Suprapubic skin (tissue), 4 donors: ENCODE measurements around the gene CELSR3.

ENCODE experiments used
- EP300 ChIP-seq: sonication (generic); formaldehyde crosslinking; IDR thresholded peaks from one replicate; pipeline ENCODE4 v1.6.1; 2017; ENCODE audit warnings: antibody characterized with exemption
- POLR2A ChIP-seq, 2 donors: fragments of 450-650 bp; IDR thresholded peaks; one replicate each; pipeline ENCODE4 v1.6.1; 2017; ENCODE audit warnings: antibody characterized with exemption in 2 of 2, mild to moderate bottlenecking in 2 of 2, moderate library complexity in 2 of 2
- POLR2AphosphoS5 ChIP-seq, 3 donors: sonication (generic); formaldehyde crosslinking; IDR thresholded peaks; one replicate each; pipeline ENCODE4 v1.6.1; 2017; ENCODE audit warnings: antibody characterized with exemption in 3 of 3
- TF ChIP-seq, protein P1 (sequence below), 2 donors: fragments of 200-600 bp in 1 of 2; fragments of 450-650 bp in 1 of 2; sonication (generic) in 1 of 2; IDR thresholded peaks; one replicate each; pipeline ENCODE4 v1.5.1; 2016 to 2019; ENCODE audit warnings: antibody characterized with exemption in 2 of 2, mild to moderate bottlenecking in 1 of 2, moderate library complexity in 1 of 2

DNA sequence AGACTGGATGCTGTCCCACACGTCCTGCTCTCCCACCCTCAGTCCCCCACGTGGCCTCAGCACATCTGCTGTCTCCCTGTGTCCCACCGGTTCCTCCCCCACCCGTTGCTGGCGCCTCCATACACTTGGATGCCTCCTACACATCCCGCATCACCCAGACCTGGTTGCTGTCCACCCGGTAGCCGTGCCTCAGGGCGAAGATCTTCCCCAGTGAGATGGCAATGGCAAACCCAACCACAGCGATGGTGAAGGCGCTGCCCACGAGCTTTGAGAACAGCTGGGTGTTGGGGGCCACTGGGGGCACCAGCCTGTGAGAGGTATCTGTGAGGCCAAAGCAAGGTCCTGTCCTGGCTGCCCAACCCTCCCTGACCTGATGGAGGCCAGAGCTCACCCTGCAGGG lies 31.9 kb downstream of the CELSR3 start:
- TF ChIP-seq, protein P1, sequence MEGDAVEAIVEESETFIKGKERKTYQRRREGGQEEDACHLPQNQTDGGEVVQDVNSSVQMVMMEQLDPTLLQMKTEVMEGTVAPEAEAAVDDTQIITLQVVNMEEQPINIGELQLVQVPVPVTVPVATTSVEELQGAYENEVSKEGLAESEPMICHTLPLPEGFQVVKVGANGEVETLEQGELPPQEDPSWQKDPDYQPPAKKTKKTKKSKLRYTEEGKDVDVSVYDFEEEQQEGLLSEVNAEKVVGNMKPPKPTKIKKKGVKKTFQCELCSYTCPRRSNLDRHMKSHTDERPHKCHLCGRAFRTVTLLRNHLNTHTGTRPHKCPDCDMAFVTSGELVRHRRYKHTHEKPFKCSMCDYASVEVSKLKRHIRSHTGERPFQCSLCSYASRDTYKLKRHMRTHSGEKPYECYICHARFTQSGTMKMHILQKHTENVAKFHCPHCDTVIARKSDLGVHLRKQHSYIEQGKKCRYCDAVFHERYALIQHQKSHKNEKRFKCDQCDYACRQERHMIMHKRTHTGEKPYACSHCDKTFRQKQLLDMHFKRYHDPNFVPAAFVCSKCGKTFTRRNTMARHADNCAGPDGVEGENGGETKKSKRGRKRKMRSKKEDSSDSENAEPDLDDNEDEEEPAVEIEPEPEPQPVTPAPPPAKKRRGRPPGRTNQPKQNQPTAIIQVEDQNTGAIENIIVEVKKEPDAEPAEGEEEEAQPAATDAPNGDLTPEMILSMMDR (IDR thresholded peaks at IDR 0.05): no peak
- no peak for TF ChIP-seq EP300
- TF ChIP-seq POLR2A (IDR thresholded peaks at IDR 0.05): no peak
- no peak for TF ChIP-seq POLR2AphosphoS5 (IDR thresholded peaks at IDR 0.05)
